ENCODE results near the gene MYADML2.

The MYADML2 gene

DNA sequence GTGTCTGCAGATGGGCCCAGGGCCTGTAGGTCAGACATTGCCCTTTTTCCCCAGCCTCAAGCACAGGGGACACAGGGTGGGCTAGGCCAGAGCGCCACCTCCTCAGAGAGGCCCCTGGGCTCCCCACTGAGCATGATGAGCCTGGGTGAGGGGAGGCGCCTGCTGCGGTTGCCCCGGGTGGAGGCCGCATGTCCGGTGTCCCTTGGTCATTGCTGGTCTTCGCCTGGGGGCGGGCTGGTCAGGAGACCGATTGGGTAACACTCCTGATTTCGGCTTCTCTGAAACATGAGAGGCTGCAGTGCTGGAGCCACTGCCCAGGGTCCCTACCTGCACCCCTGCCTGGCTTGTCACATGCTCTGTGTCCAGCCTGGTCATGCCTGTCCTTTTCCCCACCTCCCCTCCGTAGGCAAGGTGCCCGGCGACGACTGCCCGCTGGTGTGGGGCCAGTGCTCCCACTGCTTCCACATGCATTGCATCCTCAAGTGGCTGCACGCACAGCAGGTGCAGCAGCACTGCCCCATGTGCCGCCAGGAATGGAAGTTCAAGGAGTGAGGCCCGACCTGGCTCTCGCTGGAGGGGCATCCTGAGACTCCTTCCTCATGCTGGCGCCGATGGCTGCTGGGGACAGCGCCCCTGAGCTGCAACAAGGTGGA is 47.4 kb downstream of the MYADML2 start:
- DNase-seq (ENCODE audit: low spot score), result no peak

GRCh38 chr17:81898885-81899284 is 48.1 kb downstream of the MYADML2 start:
- no peak for DNase-seq (ENCODE audit: low spot score)

GRCh38 chr17:81898029-81898866 is 48.8 kb downstream of the MYADML2 start:
- DNase-seq (ENCODE audit: low spot score), result no peak

DNA sequence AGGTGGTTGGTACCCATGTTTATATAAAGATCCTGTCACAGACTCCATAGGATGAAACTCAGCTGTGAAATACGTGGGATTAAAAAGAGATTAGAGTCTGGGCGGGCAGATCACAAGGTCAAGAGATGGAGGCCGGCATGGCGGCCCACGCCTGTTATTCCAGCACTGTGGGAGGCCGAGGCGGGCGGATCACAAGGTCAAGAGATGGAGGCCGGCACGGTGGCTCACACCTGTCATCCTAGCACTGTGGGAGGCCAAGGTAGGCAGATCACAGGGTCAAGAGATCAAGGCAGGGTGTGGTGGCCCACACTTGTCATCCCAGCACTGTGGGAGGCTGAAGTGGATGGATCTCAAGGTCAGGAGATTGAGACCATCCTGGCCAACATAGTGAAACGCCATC is 51.6 kb downstream of the MYADML2 start:
- DNase-seq (ENCODE audit: low spot score), result no peak

GRCh38 chr17:81891303-81891552 is 55.8 kb downstream of the MYADML2 start:
- DNase-seq (ENCODE audit: low spot score), result no peak

DNA sequence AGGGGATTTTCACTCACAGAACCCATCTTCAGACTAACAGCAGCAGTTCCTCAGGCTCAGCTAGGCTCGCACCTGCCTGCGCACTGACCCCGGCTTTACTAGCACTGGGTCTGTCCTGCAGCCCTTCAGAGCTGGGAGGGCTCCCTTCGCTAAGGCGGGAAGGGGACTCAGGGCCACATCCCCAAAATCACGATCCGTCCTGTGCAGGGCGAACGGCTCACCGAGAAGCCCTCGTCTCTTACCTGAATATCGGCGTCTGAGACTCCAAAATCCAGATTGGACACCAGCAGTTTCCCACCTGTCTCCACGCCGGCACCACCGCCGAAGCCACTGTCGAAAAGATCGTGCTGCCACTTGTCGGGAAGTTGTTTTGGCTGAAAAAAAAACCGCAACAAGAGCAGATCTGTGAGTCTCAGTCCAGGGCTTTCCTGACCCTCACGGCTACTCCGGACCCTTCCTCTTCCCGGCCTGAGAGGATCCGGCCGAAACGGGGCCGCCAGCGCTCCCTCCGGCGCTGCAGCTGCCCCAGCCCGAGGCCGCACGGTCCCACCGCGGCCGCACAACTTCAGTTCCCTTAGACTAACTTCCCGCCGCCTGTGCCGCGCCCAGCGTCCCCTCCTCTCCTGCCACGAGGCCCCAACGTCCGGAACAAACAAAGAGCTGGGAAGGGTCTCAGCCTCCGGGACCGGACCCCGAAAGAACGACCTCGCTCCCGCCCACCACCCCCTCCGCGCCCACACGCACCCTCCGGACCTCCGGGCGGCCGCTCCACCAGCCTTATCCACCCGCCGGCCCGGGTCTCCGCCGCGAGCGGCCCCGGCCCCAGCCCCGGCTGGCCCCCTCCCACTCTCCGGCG is 56.4 kb downstream of the MYADML2 start:
- no peak for DNase-seq (ENCODE audit: low spot score)
